ENCODE measurements around the gene MTMR1.

MTMR1 gene

DNA sequence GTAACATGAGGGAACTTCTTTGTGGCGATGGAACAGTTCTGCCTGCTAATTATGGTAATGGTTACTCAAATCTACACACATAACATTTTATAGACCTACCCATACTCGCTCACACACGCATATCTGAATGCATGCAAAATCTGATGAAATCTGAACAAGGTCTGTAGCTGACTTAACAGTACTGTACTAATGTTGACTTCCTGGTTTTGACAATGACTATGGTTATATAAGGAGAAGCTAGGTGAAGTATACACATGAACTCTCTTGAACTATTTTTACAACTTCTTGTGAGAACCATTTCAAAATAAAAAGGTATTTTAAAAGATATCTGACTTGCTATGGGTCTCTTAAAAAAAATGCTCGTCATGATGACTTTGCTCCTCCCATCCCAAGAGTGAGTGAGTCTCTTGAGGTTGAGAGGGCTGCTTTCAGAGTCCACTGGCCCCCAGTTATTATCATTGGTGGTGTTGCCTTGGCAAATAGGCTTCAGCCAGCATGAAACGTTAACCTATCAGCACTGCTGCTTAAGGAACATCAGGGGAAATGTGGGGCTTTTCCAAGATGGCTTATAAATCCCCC is 99.8 kb downstream of the MTMR1 start:
- no peak for DNase-seq
- Histone ChIP-seq H3K79me2 (ENCODE audit: insufficient read depth, low read length) (no peaks in the 10 kb centered on the region), H3K9me3 (ENCODE audit: insufficient read depth, low read length, severe bottlenecking) (no peaks in the 10 kb centered on the region), H3K4me2 (ENCODE audit: insufficient read depth, low read length) (no peak overlapping the region), H3K4me1 (ENCODE audit: insufficient read depth, low read length) (no peaks in the 10 kb centered on the region), H4K20me1 (ENCODE audit: insufficient read depth, low read length) (no peaks in the 10 kb centered on the region), H3K9ac (ENCODE audit: low read depth, low read length) (no peak overlapping the region), H2AFZ (ENCODE audit: low read depth, low read length) (no peak overlapping the region), H3K4me3 (ENCODE audit: low read depth in 1 of 2, low read length in 2 of 2) (no peak overlapping the region), H3K27me3 (ENCODE audit: insufficient read depth, low read length, poor library complexity) (no peaks in the 10 kb centered on the region), H3K36me3 (ENCODE audit: insufficient read depth, low read length) (peaks cover 26% of the 10 kb centered on the region), H3K27ac (ENCODE audit: low read length) (no peak overlapping the region)
- TF ChIP-seq, protein P1, sequence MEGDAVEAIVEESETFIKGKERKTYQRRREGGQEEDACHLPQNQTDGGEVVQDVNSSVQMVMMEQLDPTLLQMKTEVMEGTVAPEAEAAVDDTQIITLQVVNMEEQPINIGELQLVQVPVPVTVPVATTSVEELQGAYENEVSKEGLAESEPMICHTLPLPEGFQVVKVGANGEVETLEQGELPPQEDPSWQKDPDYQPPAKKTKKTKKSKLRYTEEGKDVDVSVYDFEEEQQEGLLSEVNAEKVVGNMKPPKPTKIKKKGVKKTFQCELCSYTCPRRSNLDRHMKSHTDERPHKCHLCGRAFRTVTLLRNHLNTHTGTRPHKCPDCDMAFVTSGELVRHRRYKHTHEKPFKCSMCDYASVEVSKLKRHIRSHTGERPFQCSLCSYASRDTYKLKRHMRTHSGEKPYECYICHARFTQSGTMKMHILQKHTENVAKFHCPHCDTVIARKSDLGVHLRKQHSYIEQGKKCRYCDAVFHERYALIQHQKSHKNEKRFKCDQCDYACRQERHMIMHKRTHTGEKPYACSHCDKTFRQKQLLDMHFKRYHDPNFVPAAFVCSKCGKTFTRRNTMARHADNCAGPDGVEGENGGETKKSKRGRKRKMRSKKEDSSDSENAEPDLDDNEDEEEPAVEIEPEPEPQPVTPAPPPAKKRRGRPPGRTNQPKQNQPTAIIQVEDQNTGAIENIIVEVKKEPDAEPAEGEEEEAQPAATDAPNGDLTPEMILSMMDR (IDR thresholded peaks at IDR 0.05; ENCODE audit: borderline replicate concordance, extremely low read depth, low read length, poor library complexity, severe bottlenecking): no peak
- no peak for TF ChIP-seq EZH2 (IDR thresholded peaks at IDR 0.05; ENCODE audit: borderline replicate concordance, low read depth, low read length, severe bottlenecking)
- no peak for ATAC-seq (ENCODE audit: insufficient read depth, low read depth)

GRCh38 chrX:150805736-150806135 is 112.5 kb downstream of the MTMR1 start:
- no peak for ATAC-seq (ENCODE audit: insufficient read depth, low read depth)
- no peaks in the 10 kb centered on the region for H3K9me3 ChIP-seq (ENCODE audit: insufficient read depth, low read length, severe bottlenecking)
- H3K9ac ChIP-seq (ENCODE audit: low read depth, low read length): no peak overlapping the region
- no peaks in the 10 kb centered on the region for H3K4me1 ChIP-seq (ENCODE audit: insufficient read depth, low read length)
- no peak overlapping the region for H3K4me3 ChIP-seq (ENCODE audit: low read depth in 1 of 2, low read length in 2 of 2)
- DNase-seq: no peak
- H3K27me3 ChIP-seq (ENCODE audit: insufficient read depth, low read length, poor library complexity): no peaks in the 10 kb centered on the region
- no peaks in the 10 kb centered on the region for H4K20me1 ChIP-seq (ENCODE audit: insufficient read depth, low read length)
- no peaks in the 10 kb centered on the region for H3K79me2 ChIP-seq (ENCODE audit: insufficient read depth, low read length)
- no peak overlapping the region for H2AFZ ChIP-seq (ENCODE audit: low read depth, low read length)
- no peak overlapping the region for H3K4me2 ChIP-seq (ENCODE audit: insufficient read depth, low read length)
- no peak overlapping the region for H3K27ac ChIP-seq (ENCODE audit: low read length)
- no peaks in the 10 kb centered on the region for H3K36me3 ChIP-seq (ENCODE audit: insufficient read depth, low read length)
- TF ChIP-seq EZH2 (IDR thresholded peaks at IDR 0.05; ENCODE audit: borderline replicate concordance, low read depth, low read length, severe bottlenecking): no peak
- TF ChIP-seq, protein P1 (IDR thresholded peaks at IDR 0.05; ENCODE audit: borderline replicate concordance, extremely low read depth, low read length, poor library complexity, severe bottlenecking): no peak

DNA sequence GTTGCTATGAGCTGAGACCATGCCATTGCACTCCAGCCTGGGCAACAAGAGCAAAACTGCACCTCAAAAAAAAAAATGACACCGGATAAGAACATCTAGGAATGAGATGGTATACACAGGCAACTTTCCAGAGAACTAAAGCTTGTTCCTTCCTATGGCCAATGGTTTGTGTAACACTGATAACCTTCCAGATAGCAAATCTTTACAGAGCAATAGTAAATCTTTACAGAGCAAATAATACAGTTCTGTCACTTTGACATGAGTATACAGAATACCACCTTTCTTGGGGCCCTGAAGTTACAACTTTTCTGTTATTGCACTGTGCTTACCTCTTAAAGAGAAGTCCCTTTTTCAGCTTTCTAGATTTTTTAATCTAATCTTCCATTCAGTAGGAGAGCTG is 113.6 kb downstream of the MTMR1 start:
- DNase-seq (no peak), ATAC-seq (ENCODE audit: insufficient read depth, low read depth) (no peak)
- no peak overlapping the region for H3K4me3 ChIP-seq (ENCODE audit: low read depth in 1 of 2, low read length in 2 of 2)
- no peaks in the 10 kb centered on the region for H3K4me1 ChIP-seq (ENCODE audit: insufficient read depth, low read length)
- H3K27me3 ChIP-seq (ENCODE audit: insufficient read depth, low read length, poor library complexity): no peaks in the 10 kb centered on the region
- H3K79me2 ChIP-seq (ENCODE audit: insufficient read depth, low read length): no peaks in the 10 kb centered on the region
- no peak for TF ChIP-seq EZH2 (IDR thresholded peaks at IDR 0.05; ENCODE audit: borderline replicate concordance, low read depth, low read length, severe bottlenecking)
- TF ChIP-seq, protein P1 (IDR thresholded peaks at IDR 0.05; ENCODE audit: borderline replicate concordance, extremely low read depth, low read length, poor library complexity, severe bottlenecking): no peak
- no peak overlapping the region for H3K4me2 ChIP-seq (ENCODE audit: insufficient read depth, low read length)
- no peaks in the 10 kb centered on the region for H3K36me3 ChIP-seq (ENCODE audit: insufficient read depth, low read length)
- no peak overlapping the region for H3K27ac ChIP-seq (ENCODE audit: low read length)
- H3K9me3 ChIP-seq (ENCODE audit: insufficient read depth, low read length, severe bottlenecking): no peaks in the 10 kb centered on the region
- no peak overlapping the region for H2AFZ ChIP-seq (ENCODE audit: low read depth, low read length)
- no peaks in the 10 kb centered on the region for H4K20me1 ChIP-seq (ENCODE audit: insufficient read depth, low read length)
- no peak overlapping the region for H3K9ac ChIP-seq (ENCODE audit: low read depth, low read length)

All from DND-41 (cell line).